T follicular helper cell (primary cell): ENCODE results near the gene RGR.
A peak's percentile ranks its signal among the peaks of the same experiment; 100 is the strongest.

Experiments used
- DNase-seq: peaks from one replicate; pipeline ENCODE4 v3.0.0-alpha.2; 2020; ENCODE audit warnings: low read depth
- total RNA-seq, 2 experiments: gene quantifications; one replicate each; lab custom pipeline; 2026; lab: John Stamatoyannopoulos, UW

RGR gene
- total RNA-seq: 0 reads per million in 2 experiments

- DNase-seq: no peak
Measured at GRCh38 chr10:84244651-84245270, at the start of gene RGR. Gene RGR, plus strand, starts transcription at chr10:84245053. Its CDS starts 38 bp downstream, at chr10:84245091.

- DNase-seq: no peak
Measured at GRCh38 chr10:84196083-84196482, 48.8 kb upstream of the RGR start.

- DNase-seq: no peak
Measured at GRCh38 chr10:84196941-84197340, 47.9 kb upstream of the RGR start.

GRCh38 chr10:84197643-84198042 lies 47.2 kb upstream of the RGR start:
- no peak for DNase-seq

GRCh38 chr10:84198206-84198915 lies 46.5 kb upstream of the RGR start:
- no peak for DNase-seq

- no peak for DNase-seq
Measured at GRCh38 chr10:84200537-84201243, 44.2 kb upstream of the RGR start.

- no peak for DNase-seq
Measured at GRCh38 chr10:84201244-84201606, 43.6 kb upstream of the RGR start.

- DNase-seq: no peak
Measured at GRCh38 chr10:84201682-84202081, 43.2 kb upstream of the RGR start.

- no peak for DNase-seq
Measured at GRCh38 chr10:84202349-84202748, 42.5 kb upstream of the RGR start.

- no peak for DNase-seq
Measured at GRCh38 chr10:84204122-84204521, 40.7 kb upstream of the RGR start.

- DNase-seq: no peak
Measured at GRCh38 chr10:84204610-84205009, 40.2 kb upstream of the RGR start.

GRCh38 chr10:84205049-84205852 lies 39.6 kb upstream of the RGR start:
- DNase-seq: peak; percentile 41

- DNase-seq: no peak
Measured at GRCh38 chr10:84205853-84206525, 38.9 kb upstream of the RGR start.

GRCh38 chr10:84208023-84208422 lies 36.8 kb upstream of the RGR start:
- DNase-seq: no peak

GRCh38 chr10:84211566-84211965 lies 33.3 kb upstream of the RGR start:
- no peak for DNase-seq

- DNase-seq: no peak
Measured at GRCh38 chr10:84212014-84212413, 32.8 kb upstream of the RGR start.

- no peak for DNase-seq
Measured at GRCh38 chr10:84213076-84213475, 31.8 kb upstream of the RGR start.

- DNase-seq: no peak
Measured at GRCh38 chr10:84214046-84214572, 30.7 kb upstream of the RGR start.

- no peak for DNase-seq
Measured at GRCh38 chr10:84214612-84215235, 30.1 kb upstream of the RGR start.

- no peak for DNase-seq
Measured at GRCh38 chr10:84216834-84217233, 28.0 kb upstream of the RGR start.

- no peak for DNase-seq
Measured at GRCh38 chr10:84217746-84218145, 27.1 kb upstream of the RGR start.
